GM10248 (cell line): Measurements from ENCODE around the gene TEX9.
"Not testable (repeated sequence)": the region's sequence is repeated elsewhere in the genome, so short reads cannot be mapped to it uniquely, and the experiment has no call there.

Experiments
- CTCF ChIA-PET: fragments of 300-600 bp; sonication (Branson Sonifier 250); formaldehyde crosslinking; extraction: SDS; loops from one replicate; lab custom pipeline; 2021; ENCODE audit warnings: antibody characterized with exemption; lab: Yijun Ruan, JAX
- POLR2A ChIA-PET: fragments of 350-650 bp; sonication (Branson Sonifier 250); formaldehyde crosslinking; extraction: SDS; loops from one replicate; lab custom pipeline; 2020; ENCODE audit warnings: antibody characterized with exemption; lab: Yijun Ruan, JAX
- DNase-seq: peaks from one replicate; pipeline ENCODE4 v3.0.0; 2012; ENCODE audit errors: extremely low spot score
- TF ChIP-seq, protein P1 (sequence below): IDR thresholded peaks from 2 replicates; pipeline ENCODE4 v1.5.1; 2012; ENCODE audit warnings: mild to moderate bottlenecking, low read depth; ENCODE audit errors: extremely low read depth, missing control alignments, control extremely low read depth

TEX9 gene

DNA sequence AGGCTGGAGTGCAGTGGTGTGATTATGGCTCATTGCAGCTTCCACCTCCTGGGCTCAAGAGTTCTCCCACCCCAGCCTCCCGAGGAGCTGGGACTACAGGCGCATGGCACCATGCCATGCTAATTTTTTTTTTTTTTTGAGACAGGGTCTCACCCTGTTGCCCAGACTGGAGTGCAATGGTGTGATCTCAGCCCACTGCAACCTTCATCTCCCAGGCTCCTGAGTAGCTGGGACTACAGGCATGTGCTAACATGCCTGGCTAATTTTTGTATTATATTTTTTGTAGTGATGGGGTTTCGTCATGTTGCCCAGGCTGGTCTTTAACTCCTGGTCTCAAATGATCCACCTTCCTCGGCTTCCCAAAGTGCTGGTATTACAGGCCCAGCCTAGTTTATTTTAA lies 4.0 kb downstream of the TEX9 start:
- CTCF ChIA-PET = interaction anchor here (1.0 to 1.6 kb wide), 4 partner anchors 27 to 124 kb away, joined by 3 to 4 read pairs (median 3); no protein-coding TSS in a partner anchor
- no peak for DNase-seq
- POLR2A ChIA-PET = no interaction called here
- TF ChIP-seq, protein P1, sequence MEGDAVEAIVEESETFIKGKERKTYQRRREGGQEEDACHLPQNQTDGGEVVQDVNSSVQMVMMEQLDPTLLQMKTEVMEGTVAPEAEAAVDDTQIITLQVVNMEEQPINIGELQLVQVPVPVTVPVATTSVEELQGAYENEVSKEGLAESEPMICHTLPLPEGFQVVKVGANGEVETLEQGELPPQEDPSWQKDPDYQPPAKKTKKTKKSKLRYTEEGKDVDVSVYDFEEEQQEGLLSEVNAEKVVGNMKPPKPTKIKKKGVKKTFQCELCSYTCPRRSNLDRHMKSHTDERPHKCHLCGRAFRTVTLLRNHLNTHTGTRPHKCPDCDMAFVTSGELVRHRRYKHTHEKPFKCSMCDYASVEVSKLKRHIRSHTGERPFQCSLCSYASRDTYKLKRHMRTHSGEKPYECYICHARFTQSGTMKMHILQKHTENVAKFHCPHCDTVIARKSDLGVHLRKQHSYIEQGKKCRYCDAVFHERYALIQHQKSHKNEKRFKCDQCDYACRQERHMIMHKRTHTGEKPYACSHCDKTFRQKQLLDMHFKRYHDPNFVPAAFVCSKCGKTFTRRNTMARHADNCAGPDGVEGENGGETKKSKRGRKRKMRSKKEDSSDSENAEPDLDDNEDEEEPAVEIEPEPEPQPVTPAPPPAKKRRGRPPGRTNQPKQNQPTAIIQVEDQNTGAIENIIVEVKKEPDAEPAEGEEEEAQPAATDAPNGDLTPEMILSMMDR = no peak

DNA sequence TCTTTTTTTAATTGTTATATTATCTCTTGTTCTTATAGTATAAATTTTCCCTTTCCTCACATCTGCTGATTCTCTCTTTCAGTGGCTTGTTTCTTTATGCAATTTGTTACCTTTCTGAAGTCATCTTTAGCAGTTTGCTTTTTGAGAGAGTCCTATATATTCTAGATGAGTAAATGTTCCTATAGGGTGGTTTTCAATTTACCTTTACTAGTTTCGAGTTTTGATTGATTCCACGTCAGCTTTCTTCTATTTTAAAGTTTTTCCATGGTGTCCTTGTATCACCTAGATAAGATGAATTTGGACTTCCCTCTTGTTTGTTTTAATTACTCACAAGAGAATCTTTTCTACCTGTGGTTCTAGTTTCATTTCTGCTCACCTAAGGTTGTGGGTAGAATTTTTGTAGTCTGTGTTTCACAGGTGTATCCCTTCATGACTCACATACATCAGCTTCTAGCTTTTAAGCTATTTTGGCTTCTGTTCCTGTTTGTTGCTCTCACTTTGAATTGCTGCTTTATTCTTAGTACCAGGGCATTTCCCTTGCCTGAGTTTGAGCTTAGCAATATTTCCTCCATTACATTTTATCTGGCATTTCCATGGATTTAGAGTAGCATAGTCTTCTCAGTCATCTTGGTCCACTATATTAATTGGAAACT lies 6.4 kb downstream of the TEX9 start:
- ChIA-PET CTCF (interaction anchor here (0.7 to 1.8 kb wide), 3 partner anchors 14 to 126 kb away, joined by 3 to 7 read pairs (median 4); no protein-coding TSS in a partner anchor), POLR2A (no interaction called here)
- TF ChIP-seq, protein P1 = no peak
- peak; percentile 52 for DNase-seq

DNA sequence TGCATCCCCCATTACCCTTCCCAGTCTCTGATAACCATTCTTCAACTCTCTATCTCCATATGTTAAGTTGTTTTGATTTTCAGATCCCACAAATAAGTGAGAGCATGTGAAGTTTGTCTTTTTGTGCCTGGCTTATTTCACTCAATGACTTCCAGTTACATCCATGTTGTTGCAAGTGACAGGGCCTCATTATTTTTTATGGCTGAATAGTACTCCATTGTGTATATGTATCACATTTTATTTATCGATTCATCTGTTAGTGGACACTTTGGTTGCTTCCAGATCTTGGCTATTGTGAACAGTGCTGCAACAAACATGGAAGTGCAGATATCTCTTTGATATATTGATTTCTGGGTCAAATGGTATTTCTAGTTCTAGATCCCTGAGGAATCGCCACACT lies 9.5 kb downstream of the TEX9 start:
- DNase-seq, CTCF ChIA-PET, POLR2A ChIA-PET: not testable (repeated sequence)

DNA sequence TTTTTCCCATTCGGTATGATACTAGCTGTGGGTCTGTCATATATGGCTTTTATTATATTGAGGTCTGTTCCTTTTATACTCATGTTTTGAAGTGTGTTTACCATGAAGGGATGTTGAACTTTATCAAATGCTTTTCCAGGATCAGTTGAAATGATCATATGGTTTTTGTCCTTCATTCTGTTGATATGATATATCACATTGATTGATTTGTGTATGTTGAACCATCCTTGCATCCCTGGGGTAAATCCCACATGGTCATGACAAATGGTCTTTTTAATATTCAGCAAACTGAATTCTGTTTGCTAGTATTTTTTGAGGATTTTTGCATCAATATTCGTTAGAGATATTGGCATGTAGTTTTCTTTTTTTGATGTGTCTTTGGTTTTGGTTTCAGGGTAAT lies 12.6 kb downstream of the TEX9 start:
- CTCF ChIA-PET, DNase-seq, POLR2A ChIA-PET: not testable (repeated sequence)

DNA sequence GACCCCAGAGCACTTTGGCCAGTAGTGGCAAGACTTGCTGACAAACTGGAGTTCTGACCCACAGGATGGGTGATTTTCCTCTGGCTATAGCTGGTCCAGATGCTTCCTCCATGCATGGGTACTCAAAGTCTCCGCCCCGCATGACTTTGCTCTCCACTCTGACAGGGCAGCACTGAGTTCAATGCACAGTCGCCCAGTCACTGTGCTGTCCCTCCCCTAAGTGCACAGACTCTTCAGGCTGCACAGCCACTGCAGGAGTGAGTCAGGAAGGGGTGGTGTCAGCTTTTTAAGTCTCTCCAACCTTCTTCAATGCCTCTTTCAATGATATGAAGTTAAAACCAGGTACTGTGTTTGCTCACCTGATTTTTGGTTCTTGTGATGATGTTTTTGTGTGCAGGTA lies 17.8 kb downstream of the TEX9 start:
- no peak for DNase-seq
- TF ChIP-seq, protein P1 = no peak
- ChIA-PET POLR2A (no interaction called here), CTCF (no interaction called here)

DNA sequence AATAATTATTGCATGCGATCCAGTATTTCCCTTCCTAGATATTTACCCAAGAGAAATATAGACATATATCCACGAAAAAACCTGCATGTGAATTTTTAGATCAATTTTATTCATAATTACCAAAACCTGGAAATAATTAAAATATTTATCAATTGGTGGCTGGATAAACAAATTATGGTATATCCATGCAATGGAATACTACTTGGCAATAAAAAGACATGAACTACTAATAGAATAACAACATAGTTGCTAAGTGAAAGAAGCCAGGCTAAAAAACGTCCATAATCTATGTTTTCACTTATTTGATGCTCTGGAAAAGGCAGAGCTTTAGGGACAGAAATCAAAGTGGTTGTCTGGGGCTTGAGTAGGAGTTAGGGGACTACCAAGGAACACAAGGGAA lies 20.7 kb downstream of the TEX9 start:
- ChIA-PET CTCF (no interaction called here), POLR2A (no interaction called here)
- no peak for DNase-seq
- TF ChIP-seq, protein P1 = no peak

DNA sequence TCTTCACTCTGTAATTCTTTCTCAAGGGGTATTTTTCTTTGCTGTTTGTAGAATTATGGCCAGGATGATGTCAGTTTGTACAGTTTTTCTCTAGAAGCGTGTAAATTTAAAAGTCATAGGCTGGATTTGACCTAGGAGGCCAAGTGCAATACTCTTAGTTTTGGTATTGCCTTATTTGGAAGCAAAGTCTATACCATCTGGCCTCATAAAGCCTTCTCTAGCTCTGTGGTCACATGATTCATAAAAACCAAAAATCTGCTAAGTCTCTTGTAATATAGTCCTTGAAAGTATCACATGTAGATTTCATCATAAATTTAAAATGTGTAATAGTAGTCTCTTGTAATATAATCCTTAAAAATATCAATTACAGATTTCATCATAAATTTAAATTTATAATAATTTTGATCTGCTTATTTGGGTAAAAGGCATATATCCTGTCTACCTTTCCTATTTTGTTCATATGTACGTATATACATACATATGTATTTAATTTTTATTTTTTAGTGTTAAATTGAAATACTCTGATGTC lies 25.6 kb downstream of the TEX9 start:
- TF ChIP-seq, protein P1 = no peak
- CTCF ChIA-PET = no interaction called here
- POLR2A ChIA-PET = no interaction called here
- no peak for DNase-seq

DNA sequence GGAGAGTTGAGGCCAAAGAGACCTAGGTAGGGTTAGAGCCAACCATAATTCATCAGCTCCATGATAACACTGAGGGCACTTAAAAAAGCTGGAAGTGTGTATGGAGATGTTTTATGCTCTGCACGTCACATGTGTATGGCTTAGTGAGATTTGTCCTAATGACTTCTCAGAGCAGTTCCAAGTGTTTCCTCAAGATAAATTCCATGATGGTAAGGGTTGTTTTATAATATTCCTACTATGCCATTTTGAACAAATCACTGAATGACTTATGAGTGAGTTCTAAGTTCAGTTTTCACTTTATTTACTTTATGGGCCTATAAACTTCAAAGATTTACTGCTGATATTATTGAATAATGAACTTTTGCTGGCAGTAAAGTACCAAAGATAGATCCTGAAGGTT lies 28.1 kb downstream of the TEX9 start:
- POLR2A ChIA-PET = no interaction called here
- TF ChIP-seq, protein P1 = no peak
- DNase-seq = no peak
- CTCF ChIA-PET = no interaction called here
